Stimulated activated CD8-positive, alpha-beta memory T cell treated with anti-CD3 and anti-CD28 coated beads, Interleukin-4, amount 100 ng/mL, for 4 hours (primary cell): Measurements from ENCODE around the gene KIF5B.
"Not testable (repeated sequence)": the region's sequence is repeated elsewhere in the genome, so short reads cannot be mapped to it uniquely, and the experiment has no call there.

Experiments
- DNase-seq, 2 donors: peaks; one replicate each; pipeline ENCODE4 v3.0.0-alpha.2; 2020; ENCODE audit warnings: low read depth in 2 of 2, low spot score in 1 of 2

The KIF5B gene

GRCh38 chr10:32017044-32017443, 39.2 kb downstream of the KIF5B start:
- no peak for DNase-seq

GRCh38 chr10:32015386-32015785, 40.8 kb downstream of the KIF5B start:
- no peak for DNase-seq

- DNase-seq, result no peak
Observed at GRCh38 chr10:32007026-32007425, 49.2 kb downstream of the KIF5B start.

GRCh38 chr10:32005050-32005449, 51.2 kb downstream of the KIF5B start:
- no peak for DNase-seq

GRCh38 chr10:32004161-32004591, 52.0 kb downstream of the KIF5B start:
- DNase-seq, result no peak

GRCh38 chr10:32002531-32002930, 53.7 kb downstream of the KIF5B start:
- no peak for DNase-seq

- DNase-seq, result no peak
Observed at GRCh38 chr10:32000937-32001336, 55.3 kb downstream of the KIF5B start.

- DNase-seq, result no peak
Observed at GRCh38 chr10:31999836-32000235, 56.4 kb downstream of the KIF5B start.

- no peak for DNase-seq
Observed at GRCh38 chr10:31999070-31999660, 57.1 kb downstream of the KIF5B start.

GRCh38 chr10:31994926-31995325, 61.3 kb downstream of the KIF5B start:
- DNase-seq, result no peak

- no peak for DNase-seq
Observed at GRCh38 chr10:31990937-31991336, 65.3 kb downstream of the KIF5B start.

GRCh38 chr10:31987786-31988185, 68.4 kb downstream of the KIF5B start:
- not testable (repeated sequence) for DNase-seq

- DNase-seq, result no peak
Observed at GRCh38 chr10:31982111-31982510, 74.1 kb downstream of the KIF5B start.

GRCh38 chr10:31980471-31980870, 75.8 kb downstream of the KIF5B start:
- no peak for DNase-seq

GRCh38 chr10:31979071-31979470, 77.2 kb downstream of the KIF5B start:
- DNase-seq, result not testable (repeated sequence)

- no peak for DNase-seq
Observed at GRCh38 chr10:31978156-31978483, 78.1 kb downstream of the KIF5B start.

- no peak for DNase-seq
Observed at GRCh38 chr10:31977440-31978155, 78.6 kb downstream of the KIF5B start.

GRCh38 chr10:31975157-31975765, 81.0 kb downstream of the KIF5B start:
- no peak for DNase-seq

GRCh38 chr10:31974434-31975124, 81.6 kb downstream of the KIF5B start:
- DNase-seq, result no peak

- no peak for DNase-seq
Observed at GRCh38 chr10:31972519-31973041, 83.6 kb downstream of the KIF5B start.

- not testable (repeated sequence) for DNase-seq
Observed at GRCh38 chr10:31969847-31970246, 86.4 kb downstream of the KIF5B start.

GRCh38 chr10:31963589-31963980, 92.6 kb downstream of the KIF5B start:
- DNase-seq, result no peak
